DND-41 (cell line): ENCODE results near the gene CARD18.

Experiments used
- CTCF ChIP-seq: IDR thresholded peaks from 2 replicates; pipeline ENCODE4 v1.5.1; 2012; ENCODE audit warnings: borderline replicate concordance, low read length, moderate library complexity, mild to moderate bottlenecking; ENCODE audit not compliant: poor library complexity, severe bottlenecking; ENCODE audit errors: extremely low read depth
- EZH2 ChIP-seq: IDR thresholded peaks from 3 replicates; pipeline ENCODE4 v1.6.1; 2012; ENCODE audit warnings: borderline replicate concordance, low read depth, mild to moderate bottlenecking, moderate library complexity, low read length, inconsistent platforms; ENCODE audit not compliant: severe bottlenecking

GRCh38 chr11:105104292-105104691, 35.3 kb downstream of the CARD18 start:
- TF ChIP-seq CTCF (no peak), EZH2 (no peak)
